ENCODE measurements around the gene GJB5. TPM values are rescaled to one million over a fixed set of nuclear protein-coding genes. Genes with fewer than 3 reads are reported as not detected.

GJB5 gene
- total and polyA plus RNA-seq, 4 donors, result 0.17 to 1.6 (median 0.56) TPM

GRCh38 chr1:34803770-34804169, 48.9 kb downstream of the GJB5 start:
- peaks cover 0 to 1% (median 0%) of the 10 kb centered on the region in 4 donors for H3K36me3 ChIP-seq (ENCODE audit: control insufficient read depth in 4 of 4, insufficient read depth in 4 of 4, low read length in 4 of 4)
- peaks cover 0 to 7% (median 0%) of the 10 kb centered on the region in 5 donors for H3K4me1 ChIP-seq (ENCODE audit: control insufficient read depth in 5 of 5, insufficient read depth in 5 of 5, low read length in 5 of 5)
- H3K9me3 ChIP-seq (ENCODE audit: control insufficient read depth in 4 of 4, insufficient read depth in 3 of 4, low read length in 3 of 4), result no peaks in the 10 kb centered on the region
- DNase-seq (no peak), ATAC-seq (ENCODE audit: insufficient read depth, low FRiP score) (no peak)
- WGBS, 2 donors, result 95 to 98% methylated on average over 3 of the region's 3 CpGs
- no peak for TF ChIP-seq CTCF (IDR thresholded peaks at IDR 0.05; ENCODE audit: control extremely low read depth, extremely low read depth)
- H3K27ac ChIP-seq (ENCODE audit: low read depth in 1 of 2, low read length in 1 of 2), result no peak overlapping the region
- no peak overlapping the region for H3K9ac ChIP-seq (ENCODE audit: insufficient read depth in 1 of 2, low read length in 2 of 2)
- no peak overlapping the region for H3K4me3 ChIP-seq
- no peaks in the 10 kb centered on the region for H3K27me3 ChIP-seq (ENCODE audit: control insufficient read depth in 3 of 3, insufficient read depth in 3 of 3, low read length in 2 of 3)

- DNase-seq, result no peak
- H3K9me3 ChIP-seq (ENCODE audit: control insufficient read depth in 4 of 4, insufficient read depth in 3 of 4, low read length in 3 of 4), result no peaks in the 10 kb centered on the region
- no peak overlapping the region for H3K9ac ChIP-seq (ENCODE audit: insufficient read depth in 1 of 2, low read length in 2 of 2)
- peaks cover 0 to 1% (median 0%) of the 10 kb centered on the region in 4 donors for H3K36me3 ChIP-seq (ENCODE audit: control insufficient read depth in 4 of 4, insufficient read depth in 4 of 4, low read length in 4 of 4)
- H3K27ac ChIP-seq (ENCODE audit: low read depth in 1 of 2, low read length in 1 of 2), result no peak overlapping the region
- no peak overlapping the region for H3K4me3 ChIP-seq
- peaks cover 0 to 7% (median 0%) of the 10 kb centered on the region in 5 donors for H3K4me1 ChIP-seq (ENCODE audit: control insufficient read depth in 5 of 5, insufficient read depth in 5 of 5, low read length in 5 of 5)
- no peaks in the 10 kb centered on the region for H3K27me3 ChIP-seq (ENCODE audit: control insufficient read depth in 3 of 3, insufficient read depth in 3 of 3, low read length in 2 of 3)
- TF ChIP-seq CTCF (IDR thresholded peaks at IDR 0.05; ENCODE audit: control extremely low read depth, extremely low read depth), result no peak
- 75 to 84% methylated on average over 3 of the region's 3 CpGs for WGBS, 2 donors
- no peak for ATAC-seq (ENCODE audit: insufficient read depth, low FRiP score)
These were observed 51.5 kb downstream of the GJB5 start for GRCh38 chr1:34806396-34806795.

Other genes starting within 250 kb of the GJB5 start
- gene GJB4, start 4.7 kb downstream of the GJB5 start, total RNA-seq, result under 1 TPM in 1 of 2 donors, not detected in 1; 0.12 TPM
- gene GJB4, start 4.7 kb downstream of the GJB5 start, polyA plus RNA-seq, result under 1 TPM; 0.06 to 0.29 TPM
- under 1 TPM; 0.51 to 0.52 TPM for gene GJB3, start 26.2 kb downstream of the GJB5 start, total RNA-seq
- gene GJB3, start 26.2 kb downstream of the GJB5 start, polyA plus RNA-seq, result 1 to 10 TPM in 1 of 2 donors, under 1 TPM in 1; 0.79 to 2.5 TPM
- gene GJA4, start 38.0 kb downstream of the GJB5 start, total RNA-seq, result 10 to 100 TPM; 22.6 to 28.9 TPM
- 10 to 100 TPM in 1 of 2 donors, 1 to 10 TPM in 1; 6.4 to 16.1 TPM for gene GJA4, start 38.0 kb downstream of the GJB5 start, polyA plus RNA-seq
- 10 to 100 TPM; 19.5 to 50.8 TPM for gene SMIM12, start 104.7 kb downstream of the GJB5 start, total RNA-seq
- 10 to 100 TPM; 17.9 to 67.8 TPM for gene SMIM12, start 104.7 kb downstream of the GJB5 start, polyA plus RNA-seq
- gene DLGAP3, start 174.6 kb downstream of the GJB5 start, total RNA-seq, result under 1 TPM; 0.17 to 0.89 TPM
- gene DLGAP3, start 174.6 kb downstream of the GJB5 start, polyA plus RNA-seq, result under 1 TPM; 0.10 to 0.26 TPM
- gene TMEM35B, start 230.3 kb downstream of the GJB5 start, total RNA-seq, result 10 to 100 TPM; 31.3 to 35.5 TPM
- 10 to 100 TPM; 50.3 to 68.4 TPM for gene TMEM35B, start 230.3 kb downstream of the GJB5 start, polyA plus RNA-seq